Hepatocyte (in vitro differentiated cells): ENCODE measurements around the gene SLC13A2. TPM values are rescaled to one million over a fixed set of nuclear protein-coding genes. Genes with fewer than 3 reads are reported as not detected.

ENCODE experiments used
- DNase-seq: peaks from one replicate; pipeline ENCODE4 v3.0.0-alpha.2; 2016; ENCODE audit warnings: low spot score
- H2AFZ ChIP-seq: fragments of 200-600 bp; sonication (generic); 2 replicates; pipeline ENCODE4 v1.6.0; 2016; ENCODE audit warnings: antibody characterized with exemption, mild to moderate bottlenecking
- H3K27ac ChIP-seq: fragments of 200-600 bp; sonication (generic); 2 replicates; pipeline ENCODE4 v1.5.1; 2016; ENCODE audit warnings: mild to moderate bottlenecking
- H3K27me3 ChIP-seq: fragments of 200-600 bp; sonication (generic); 2 replicates; pipeline ENCODE4 v1.6.1; 2016
- H3K36me3 ChIP-seq: fragments of 200-600 bp; sonication (generic); replicated peaks from 2 replicates; pipeline ENCODE4 v1.5.1; 2016; ENCODE audit warnings: low read depth; ENCODE audit not compliant: insufficient read depth
- H3K4me1 ChIP-seq: fragments of 200-600 bp; sonication (generic); 2 replicates; pipeline ENCODE4 v1.5.1; 2016; ENCODE audit warnings: mild to moderate bottlenecking, moderate library complexity; ENCODE audit not compliant: insufficient read depth
- H3K4me2 ChIP-seq: fragments of 200-600 bp; sonication (generic); 2 replicates; pipeline ENCODE4 v1.6.0; 2016
- H3K4me3 ChIP-seq: fragments of 200-600 bp; sonication (generic); 2 replicates; pipeline ENCODE4 v1.5.1; 2016; ENCODE audit warnings: mild to moderate bottlenecking
- H3K79me2 ChIP-seq: fragments of 200-600 bp; sonication (generic); 2 replicates; pipeline ENCODE4 v1.6.0; 2017; ENCODE audit warnings: mild to moderate bottlenecking
- H3K9me2 ChIP-seq: fragments of 200-600 bp; sonication (generic); replicated peaks from 2 replicates; pipeline ENCODE4 v1.6.0; 2017; ENCODE audit warnings: mild to moderate bottlenecking; ENCODE audit not compliant: insufficient read depth
- H3K9me3 ChIP-seq: fragments of 200-600 bp; sonication (generic); 2 replicates; pipeline ENCODE4 v1.5.1; 2016; ENCODE audit warnings: low read depth, mild to moderate bottlenecking
- H4K20me1 ChIP-seq: fragments of 200-600 bp; sonication (generic); 2 replicates; pipeline ENCODE4 v1.6.0; 2016; ENCODE audit warnings: mild to moderate bottlenecking; ENCODE audit not compliant: insufficient read depth, poor library complexity, severe bottlenecking
- EZH2 ChIP-seq: fragments of 200-600 bp; sonication (generic); IDR thresholded peaks from 2 replicates; pipeline ENCODE4 v1.6.1; 2016; ENCODE audit warnings: antibody characterized with exemption, mild to moderate bottlenecking, borderline replicate concordance
- EZH2phosphoT487 ChIP-seq: fragments of 200-600 bp; sonication (generic); IDR thresholded peaks from one replicate; pipeline ENCODE4 v1.6.1; 2018; ENCODE audit warnings: antibody characterized with exemption, mild to moderate bottlenecking, low read depth, moderate library complexity; ENCODE audit not compliant: unreplicated experiment, severe bottlenecking
- WGBS: methylation state at CpG from one replicate; pipeline ENCODE4 v1.1.6; 2016; ENCODE audit warnings: low lambda C conversion rate; ENCODE audit errors: missing lambda C conversion rate; 5-methylcytosine and 5-hydroxymethylcytosine counted together
- polyA plus RNA-seq: library from polyadenylated mRNA; unstranded; fragments of >200 nt; fragmentation: Nextera tagmentation; extraction: Ambion mirVana; gene quantifications from 2 replicates; pipeline ENCODE4 v1.2.1, GENCODE V29; 2016
- total RNA-seq: library from RNA; depleted of rRNA; stranded (reverse); fragments of >200 nt; gene quantifications from 2 replicates; pipeline ENCODE4 v1.2.3, GENCODE V29; 2014
- TF ChIP-seq, protein P1 (sequence below): fragments of 200-600 bp; sonication (generic); IDR thresholded peaks from 2 replicates; pipeline ENCODE4 v1.5.1; 2016; ENCODE audit warnings: antibody characterized with exemption, mild to moderate bottlenecking; ENCODE audit not compliant: poor library complexity

Gene SLC13A2
- total and polyA plus RNA-seq, 2 experiments from 2014 or later: 2.0 TPM

- H3K36me3 ChIP-seq: no peaks in the 10 kb centered on the region
- no peak for DNase-seq
- TF ChIP-seq EZH2 (no peak), EZH2phosphoT487 (no peak)
- TF ChIP-seq, protein P1, sequence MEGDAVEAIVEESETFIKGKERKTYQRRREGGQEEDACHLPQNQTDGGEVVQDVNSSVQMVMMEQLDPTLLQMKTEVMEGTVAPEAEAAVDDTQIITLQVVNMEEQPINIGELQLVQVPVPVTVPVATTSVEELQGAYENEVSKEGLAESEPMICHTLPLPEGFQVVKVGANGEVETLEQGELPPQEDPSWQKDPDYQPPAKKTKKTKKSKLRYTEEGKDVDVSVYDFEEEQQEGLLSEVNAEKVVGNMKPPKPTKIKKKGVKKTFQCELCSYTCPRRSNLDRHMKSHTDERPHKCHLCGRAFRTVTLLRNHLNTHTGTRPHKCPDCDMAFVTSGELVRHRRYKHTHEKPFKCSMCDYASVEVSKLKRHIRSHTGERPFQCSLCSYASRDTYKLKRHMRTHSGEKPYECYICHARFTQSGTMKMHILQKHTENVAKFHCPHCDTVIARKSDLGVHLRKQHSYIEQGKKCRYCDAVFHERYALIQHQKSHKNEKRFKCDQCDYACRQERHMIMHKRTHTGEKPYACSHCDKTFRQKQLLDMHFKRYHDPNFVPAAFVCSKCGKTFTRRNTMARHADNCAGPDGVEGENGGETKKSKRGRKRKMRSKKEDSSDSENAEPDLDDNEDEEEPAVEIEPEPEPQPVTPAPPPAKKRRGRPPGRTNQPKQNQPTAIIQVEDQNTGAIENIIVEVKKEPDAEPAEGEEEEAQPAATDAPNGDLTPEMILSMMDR: no peak
- no peaks in the 10 kb centered on the region for H3K27me3 ChIP-seq
- no peaks in the 10 kb centered on the region for H3K4me1 ChIP-seq
- H2AFZ ChIP-seq: no peak overlapping the region
- no peak overlapping the region for H3K4me2 ChIP-seq
- H3K27ac ChIP-seq: no peak overlapping the region
- no peaks in the 10 kb centered on the region for H3K9me2 ChIP-seq
- H4K20me1 ChIP-seq: no peaks in the 10 kb centered on the region
- no peaks in the 10 kb centered on the region for H3K9me3 ChIP-seq
- H3K4me3 ChIP-seq: no peak overlapping the region
- no peaks in the 10 kb centered on the region for H3K79me2 ChIP-seq
- 86% methylated on average over 16 of the region's 24 CpGs for WGBS
Measured at GRCh38 chr17:28507567-28508203, 34.2 kb downstream of the SLC13A2 start.

DNA sequence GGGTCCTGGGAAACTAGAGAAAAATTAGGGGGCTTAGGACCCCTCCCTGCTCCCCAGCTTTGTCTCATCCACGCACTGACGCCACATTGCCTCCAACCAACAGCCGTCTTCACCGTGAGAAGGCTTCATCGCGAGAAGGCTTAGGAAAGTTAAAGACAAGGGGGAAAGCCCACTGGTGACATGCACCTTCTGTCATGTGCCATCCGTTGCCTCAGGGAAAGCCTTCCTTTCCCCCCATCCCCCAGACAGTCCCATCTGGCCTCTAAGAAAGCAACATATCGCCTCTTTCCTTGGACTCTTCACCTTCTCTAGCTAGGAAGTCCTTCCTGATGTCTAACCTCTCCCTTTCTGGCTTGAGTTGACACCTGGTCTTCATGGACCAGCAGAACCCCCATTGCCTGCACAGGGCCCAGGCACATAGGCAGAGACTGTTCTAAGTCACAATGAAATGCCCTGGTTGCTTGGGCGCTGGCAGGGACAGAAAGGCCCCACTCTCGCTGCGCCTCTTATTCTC is 34.8 kb downstream of the SLC13A2 start:
- Histone ChIP-seq H3K4me1 (no peaks in the 10 kb centered on the region), H3K27ac (no peak overlapping the region), H4K20me1 (no peaks in the 10 kb centered on the region), H3K9me3 (no peaks in the 10 kb centered on the region), H3K4me3 (no peak overlapping the region), H3K4me2 (no peak overlapping the region), H3K27me3 (no peaks in the 10 kb centered on the region), H3K79me2 (no peaks in the 10 kb centered on the region), H3K36me3 (no peaks in the 10 kb centered on the region), H3K9me2 (no peaks in the 10 kb centered on the region), H2AFZ (no peak overlapping the region)
- 92% methylated on average over 11 of the region's 11 CpGs for WGBS
- TF ChIP-seq, protein P1: no peak
- TF ChIP-seq EZH2phosphoT487: no peak
- no peak for TF ChIP-seq EZH2
- no peak for DNase-seq

GRCh38 chr17:28509789-28510188 is 36.3 kb downstream of the SLC13A2 start:
- DNase-seq: no peak
- no peak overlapping the region for H2AFZ ChIP-seq
- H4K20me1 ChIP-seq: no peaks in the 10 kb centered on the region
- TF ChIP-seq, protein P1: no peak
- TF ChIP-seq EZH2 (no peak), EZH2phosphoT487 (no peak)
- H3K36me3 ChIP-seq: no peaks in the 10 kb centered on the region
- H3K9me2 ChIP-seq: no peaks in the 10 kb centered on the region
- no peak overlapping the region for H3K4me2 ChIP-seq
- H3K4me1 ChIP-seq: no peaks in the 10 kb centered on the region
- WGBS: 80% methylated on average over 6 of the region's 7 CpGs
- no peak overlapping the region for H3K27ac ChIP-seq
- H3K9me3 ChIP-seq: no peaks in the 10 kb centered on the region
- H3K27me3 ChIP-seq: no peaks in the 10 kb centered on the region
- H3K4me3 ChIP-seq: no peak overlapping the region
- H3K79me2 ChIP-seq: no peaks in the 10 kb centered on the region
